ENCODE results near the gene NUDT19.
A peak's percentile ranks its signal among the peaks of the same experiment; 100 is the strongest.
"Not testable (repeated sequence)": the region's sequence is repeated elsewhere in the genome, so short reads cannot be mapped to it uniquely, and the experiment has no call there.

NUDT19 gene

DNA sequence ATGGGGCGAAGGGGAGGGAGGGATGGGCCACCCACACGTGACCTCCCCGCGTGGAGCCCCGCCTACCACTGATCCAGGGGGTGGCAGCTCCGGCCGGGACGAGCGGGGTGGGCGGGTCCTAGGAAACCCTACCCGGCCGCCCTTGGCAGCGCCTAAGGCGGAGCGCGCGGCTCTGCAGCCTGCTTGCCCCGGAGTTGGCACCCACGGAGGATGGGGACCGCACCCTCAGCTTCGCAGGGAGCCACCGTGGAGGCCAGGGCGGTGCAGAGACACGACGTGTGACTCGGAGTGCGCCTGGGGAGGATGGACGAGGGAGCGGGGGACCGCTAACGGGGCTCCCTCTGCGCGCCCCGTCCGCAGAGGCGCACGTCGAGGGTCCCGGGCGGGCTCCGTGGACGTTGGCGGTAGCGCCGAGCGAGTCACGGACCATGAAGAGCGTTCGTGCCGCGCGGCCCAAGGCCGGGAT lies 15.9 kb upstream of the NUDT19 start, which contains the start of gene RGS9BP:
Gene RGS9BP (plus strand): TSS at position 129 of the 466 bp plus-strand sequence. CDS start 416 bp downstream, outside the sequence.
- peak; percentile 55 to 72 for DNase-seq

DNA sequence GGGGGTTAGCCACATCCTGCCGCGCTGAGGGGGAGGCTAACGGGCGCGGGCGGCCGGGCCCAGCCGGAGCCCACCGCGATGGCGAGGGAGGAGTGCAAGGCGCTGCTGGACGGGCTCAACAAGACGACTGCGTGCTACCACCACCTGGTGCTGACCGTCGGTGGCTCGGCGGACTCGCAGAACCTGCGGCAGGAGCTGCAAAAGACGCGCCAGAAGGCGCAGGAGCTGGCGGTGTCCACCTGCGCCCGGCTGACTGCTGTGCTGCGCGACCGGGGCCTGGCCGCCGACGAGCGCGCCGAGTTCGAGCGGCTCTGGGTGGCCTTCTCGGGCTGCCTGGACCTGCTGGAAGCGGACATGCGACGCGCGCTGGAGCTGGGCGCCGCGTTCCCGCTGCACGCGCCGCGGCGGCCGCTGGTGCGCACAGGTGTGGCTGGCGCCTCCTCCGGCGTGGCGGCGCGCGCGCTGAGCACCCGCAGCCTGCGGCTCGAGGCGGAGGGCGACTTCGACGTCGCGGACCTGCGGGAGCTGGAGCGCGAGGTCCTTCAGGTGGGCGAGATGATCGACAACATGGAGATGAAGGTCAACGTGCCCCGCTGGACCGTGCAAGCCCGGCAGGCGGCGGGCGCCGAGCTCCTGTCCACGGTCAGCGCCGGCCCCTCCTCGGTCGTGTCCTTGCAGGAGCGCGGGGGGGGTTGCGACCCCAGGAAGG lies 15.3 kb upstream of the NUDT19 start:
- peak; percentile 47 to 68 for DNase-seq

DNA sequence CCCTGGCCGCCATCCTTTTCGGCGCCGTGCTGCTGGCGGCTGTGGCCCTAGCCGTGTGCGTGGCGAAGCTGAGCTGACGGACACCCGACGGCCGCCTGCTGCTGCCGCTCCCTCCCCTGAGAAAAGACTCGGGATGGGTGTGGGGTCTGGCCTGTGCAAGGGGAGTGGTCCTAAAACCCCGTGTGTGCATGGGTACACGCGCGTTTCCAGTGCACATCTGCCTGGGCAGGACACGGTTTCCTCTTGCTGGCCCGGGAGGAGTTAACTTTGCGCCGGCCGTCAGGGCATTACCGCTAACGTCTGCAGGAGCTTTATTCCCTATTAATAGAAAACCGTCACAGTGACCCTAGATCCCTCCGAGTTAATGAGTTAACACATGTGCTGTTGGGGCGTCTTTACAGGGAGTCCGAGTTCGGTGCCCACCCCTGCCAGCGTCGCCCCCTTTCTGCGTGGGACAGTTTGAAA lies 14.7 kb upstream of the NUDT19 start:
- no peak for DNase-seq

DNA sequence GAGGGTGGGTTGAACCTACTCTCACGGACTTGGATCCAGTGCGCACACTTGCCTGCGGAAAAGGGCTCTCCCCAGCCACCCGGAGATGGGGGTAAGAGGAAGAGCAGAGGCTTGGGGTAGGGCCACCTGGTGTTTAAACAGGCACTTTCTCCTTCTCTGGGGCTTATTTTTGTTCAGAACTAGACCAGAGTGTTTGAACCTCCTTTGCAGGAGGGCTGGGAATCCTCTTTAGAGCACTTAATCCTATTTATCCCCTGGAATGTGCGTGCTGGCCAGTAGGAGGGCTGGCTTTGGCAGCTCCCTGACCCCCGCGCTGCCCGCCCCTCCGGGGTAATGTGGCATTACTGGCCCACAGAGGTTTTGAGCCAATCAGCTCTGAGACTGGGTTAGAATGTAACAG lies 14.0 kb upstream of the NUDT19 start:
- no peak for DNase-seq

DNA sequence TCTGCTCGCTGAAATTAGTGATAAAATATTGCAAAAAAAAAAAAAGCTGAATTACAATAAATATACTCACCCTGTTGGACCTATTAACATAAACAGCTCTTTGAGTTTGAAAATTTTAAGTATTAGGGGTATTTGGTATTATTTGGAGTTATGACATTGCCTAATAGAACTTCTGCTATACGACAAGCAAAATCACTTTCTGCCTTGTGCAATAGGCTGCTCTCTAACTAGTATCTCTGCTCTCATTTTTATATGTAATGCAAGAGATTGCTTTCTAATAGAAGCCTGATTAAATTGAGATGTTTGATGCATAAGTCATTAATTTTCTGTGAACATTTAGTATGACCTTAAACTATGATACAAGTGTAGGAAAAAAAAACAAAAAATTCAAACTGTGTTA lies 10.6 kb upstream of the NUDT19 start:
- no peak for DNase-seq

DNA sequence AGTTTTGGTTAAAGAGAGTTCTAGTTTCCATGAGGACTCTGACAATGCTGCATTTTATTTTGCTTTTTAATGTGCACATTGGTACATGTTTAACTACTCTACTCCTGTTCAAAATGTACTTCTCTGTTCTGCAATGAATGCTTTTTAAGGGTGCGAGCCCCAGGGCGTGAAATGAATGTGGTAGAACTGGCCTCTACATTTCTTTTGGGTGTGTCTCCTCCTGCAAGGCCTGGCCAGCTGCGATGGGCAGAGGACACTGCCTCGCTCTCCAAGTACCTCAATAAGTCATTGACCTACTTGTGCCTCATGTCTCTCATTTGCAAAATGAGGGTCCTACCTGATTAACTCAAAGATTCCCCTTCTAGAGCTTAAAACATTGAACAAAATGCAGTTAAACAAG lies 9.3 kb upstream of the NUDT19 start:
- no peak for DNase-seq

DNA sequence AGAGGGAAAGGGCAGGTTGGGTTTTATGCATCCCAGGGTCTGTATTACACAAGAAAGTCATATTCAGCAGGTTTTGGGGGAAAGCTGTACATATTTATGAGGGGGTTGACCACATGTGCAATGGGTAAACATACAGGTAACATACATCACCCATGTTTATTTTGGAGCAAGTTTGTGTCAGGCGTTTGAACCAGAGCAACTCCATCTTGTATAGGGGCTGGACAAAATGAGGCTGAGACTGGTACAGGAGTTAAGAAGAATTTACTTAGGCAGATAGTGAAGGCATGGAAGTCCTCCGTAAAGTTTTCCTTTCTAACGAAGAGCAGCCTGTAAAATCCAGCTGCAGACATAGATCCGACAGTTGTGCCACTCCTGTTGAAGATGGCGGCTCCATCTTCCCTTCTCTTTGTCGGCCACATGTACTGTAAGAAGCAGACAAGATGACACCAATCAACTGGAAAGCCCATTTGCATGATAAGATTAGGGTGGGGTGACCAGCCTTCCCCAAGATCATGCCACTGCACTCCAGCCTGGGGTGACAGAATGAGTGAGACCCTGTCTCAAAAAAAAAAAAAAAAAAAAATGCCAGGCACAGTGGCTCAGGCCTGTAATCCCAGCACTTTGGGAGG lies 4.7 kb upstream of the NUDT19 start:
- no peak for DNase-seq

DNA sequence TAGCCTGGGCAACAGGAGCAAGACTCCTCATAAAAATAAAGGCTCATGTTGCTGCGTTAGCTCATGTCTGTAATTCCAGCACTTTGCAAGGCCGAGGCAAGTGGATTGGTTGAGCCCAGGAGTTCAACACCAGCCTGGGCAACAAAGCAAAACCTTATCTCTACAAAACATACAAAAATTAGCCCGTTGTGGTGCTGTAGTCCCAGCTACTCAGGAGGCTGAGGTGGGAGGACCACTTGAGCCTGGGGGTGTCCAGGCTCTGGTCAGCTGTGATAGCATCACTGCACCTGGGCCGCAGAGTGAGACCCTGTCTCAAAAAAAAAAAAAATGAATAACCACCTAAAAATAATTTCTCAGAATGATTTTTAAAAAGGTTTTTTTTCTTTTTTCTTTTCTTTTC lies 3.9 kb upstream of the NUDT19 start:
- no peak for DNase-seq

DNA sequence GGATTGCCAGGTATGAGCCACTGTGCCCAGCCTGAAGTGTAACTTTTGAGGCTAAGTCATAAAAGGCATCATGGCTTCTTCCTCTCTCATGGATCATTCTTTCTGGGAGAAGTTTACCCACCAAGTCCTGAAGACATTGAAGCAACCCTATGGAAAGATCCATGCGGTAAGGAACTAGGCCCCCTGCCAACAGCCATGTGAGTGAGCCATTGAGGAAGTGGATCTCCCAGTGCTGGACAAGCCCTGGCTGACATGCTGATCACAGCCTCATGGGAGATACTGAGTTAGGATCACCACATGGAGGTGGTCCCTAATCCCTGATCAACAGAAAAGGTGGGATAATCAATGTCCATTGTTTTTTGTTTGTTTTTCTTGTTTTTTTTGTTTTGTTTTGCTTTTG lies 3.3 kb upstream of the NUDT19 start:
- no peak for DNase-seq

DNA sequence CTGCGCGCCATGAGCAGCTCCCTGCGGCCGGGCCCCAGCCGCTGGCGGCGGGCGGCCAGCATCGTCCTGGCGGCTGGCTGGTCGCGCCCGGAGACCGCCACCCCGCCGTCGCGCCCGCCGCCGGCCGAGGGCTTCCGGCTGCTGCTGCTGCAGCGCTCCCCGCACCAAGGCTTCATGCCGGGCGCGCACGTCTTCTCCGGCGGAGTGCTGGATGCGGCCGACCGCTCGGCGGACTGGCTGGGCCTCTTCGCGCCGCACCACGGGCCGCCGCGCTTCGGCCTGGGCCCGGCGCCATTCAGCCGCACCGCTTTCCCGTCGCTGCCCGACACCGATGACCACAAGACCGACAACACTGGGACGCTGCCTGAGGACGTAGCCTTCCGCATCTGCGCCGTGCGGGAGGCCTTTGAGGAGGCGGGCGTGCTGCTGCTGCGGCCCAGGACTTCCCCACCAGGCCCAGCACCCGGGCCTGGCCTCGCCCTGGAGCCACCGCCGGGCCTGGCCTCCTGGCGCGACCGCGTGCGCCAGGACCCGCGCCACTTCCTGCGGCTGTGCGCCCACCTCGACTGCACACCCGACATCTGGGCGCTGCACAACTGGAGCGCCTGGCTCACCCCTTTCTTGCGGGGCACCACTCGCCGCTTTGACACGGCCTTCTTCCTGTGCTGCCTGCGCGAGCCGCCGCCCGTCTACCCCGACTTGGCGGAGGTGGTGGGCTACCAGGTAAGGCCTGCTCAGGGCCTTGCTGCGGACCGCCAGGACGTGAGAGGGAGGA lies 518 bp downstream of the NUDT19 start:
- peak; percentile 36 to 47 for DNase-seq

DNA sequence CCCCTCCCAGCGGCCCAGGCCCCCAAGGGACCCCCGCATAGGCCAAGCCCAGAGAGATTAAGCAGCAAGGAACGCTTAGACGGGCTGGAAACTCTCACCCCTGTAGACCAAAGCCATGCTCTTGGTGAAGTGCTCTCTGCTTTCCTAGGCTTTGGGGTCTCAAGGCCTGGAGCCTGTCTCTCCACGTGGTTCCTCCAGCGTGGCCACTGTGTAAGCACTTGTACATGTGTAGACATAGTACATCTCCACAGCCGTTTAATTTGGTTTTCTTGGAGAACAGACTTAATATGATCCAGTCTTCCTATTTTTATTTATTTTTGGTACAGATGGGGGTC lies 1.1 kb downstream of the NUDT19 start:
- no peak for DNase-seq

DNA sequence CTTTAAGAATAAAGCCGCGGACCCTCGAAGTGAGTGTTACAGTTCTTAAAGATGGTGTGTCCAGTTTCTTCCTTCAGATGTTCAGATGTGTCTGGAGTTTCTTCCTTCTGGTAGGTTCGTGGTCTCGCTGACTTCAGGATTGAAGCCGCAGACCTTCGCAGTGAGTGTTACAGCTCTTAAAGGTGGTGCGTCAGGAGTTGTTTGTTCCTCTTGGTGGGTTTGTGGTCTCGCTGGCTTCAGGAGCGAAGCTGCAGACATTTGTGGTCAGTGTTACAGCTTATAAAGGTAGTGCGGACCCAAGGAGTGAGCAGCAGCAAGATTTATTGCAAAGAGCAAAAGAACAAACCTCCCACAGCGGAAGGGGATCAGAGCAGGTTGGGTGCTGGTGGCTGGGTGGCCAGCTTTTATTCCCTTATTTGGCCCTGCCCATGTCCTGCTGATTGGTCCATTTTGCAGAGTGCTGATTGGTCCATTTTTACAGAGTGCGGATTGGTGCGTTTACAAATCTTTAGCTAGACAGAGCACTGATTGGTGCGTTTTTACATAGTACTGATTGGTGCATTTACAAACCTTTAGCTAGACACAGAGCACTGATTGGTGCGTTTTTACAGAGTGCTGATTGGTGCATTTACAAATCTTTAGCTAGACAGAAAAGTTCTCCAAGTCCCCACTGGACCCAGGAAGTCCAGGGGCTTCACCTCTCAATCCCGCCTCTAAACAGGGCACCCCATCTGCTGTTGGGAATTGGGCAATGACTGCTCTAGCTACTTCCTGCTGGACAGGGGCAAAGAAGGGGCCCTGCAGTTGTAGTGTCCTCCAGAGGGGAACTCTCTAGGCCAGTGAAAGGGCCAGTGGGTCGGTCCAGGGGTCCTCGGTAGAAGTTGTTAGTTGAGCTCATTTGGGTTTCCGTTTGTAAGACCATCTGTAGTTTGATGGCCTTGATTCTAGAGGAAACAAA lies 1.8 kb downstream of the NUDT19 start:
- not testable (repeated sequence) for DNase-seq

DNA sequence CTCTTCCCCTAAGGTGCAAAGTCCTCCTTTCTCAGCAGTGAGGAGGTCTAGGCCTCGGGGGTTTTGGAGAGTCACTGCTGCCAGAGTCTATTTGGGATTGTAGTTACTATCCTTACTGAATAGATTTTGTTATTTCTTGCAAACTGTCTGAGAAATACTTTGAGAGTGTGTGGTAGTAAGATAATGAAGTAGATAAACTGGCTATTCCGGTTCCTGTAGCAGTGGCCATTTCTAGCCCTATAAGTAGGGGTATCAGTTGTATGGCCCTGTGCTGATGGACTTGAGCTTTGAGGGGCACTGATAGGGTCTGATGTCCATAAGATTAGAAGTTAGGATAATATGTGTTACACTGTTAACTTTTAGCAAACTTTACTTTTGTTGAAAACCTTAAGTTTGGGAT lies 2.7 kb downstream of the NUDT19 start:
- DNase-seq, result not testable (repeated sequence)

DNA sequence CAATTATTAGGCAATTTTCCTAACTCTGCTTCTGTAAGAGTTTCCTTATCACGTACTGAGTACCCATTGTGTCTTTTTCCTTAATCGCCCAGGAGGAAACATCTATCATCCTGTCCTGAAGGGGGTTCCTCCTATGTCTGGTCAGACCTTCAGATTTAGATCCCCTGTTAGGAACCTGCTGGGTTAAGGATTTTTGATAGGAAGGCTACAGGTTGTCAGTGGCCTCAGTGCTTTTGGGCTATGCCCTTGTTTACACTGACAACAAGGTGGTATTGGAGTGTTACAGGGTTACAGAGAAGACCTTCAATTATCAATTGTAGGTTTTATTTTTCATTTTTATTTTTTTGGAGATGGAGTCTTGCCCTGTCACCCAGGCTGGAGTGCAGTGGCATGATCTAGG lies 3.2 kb downstream of the NUDT19 start:
- DNase-seq, result not testable (repeated sequence)

DNA sequence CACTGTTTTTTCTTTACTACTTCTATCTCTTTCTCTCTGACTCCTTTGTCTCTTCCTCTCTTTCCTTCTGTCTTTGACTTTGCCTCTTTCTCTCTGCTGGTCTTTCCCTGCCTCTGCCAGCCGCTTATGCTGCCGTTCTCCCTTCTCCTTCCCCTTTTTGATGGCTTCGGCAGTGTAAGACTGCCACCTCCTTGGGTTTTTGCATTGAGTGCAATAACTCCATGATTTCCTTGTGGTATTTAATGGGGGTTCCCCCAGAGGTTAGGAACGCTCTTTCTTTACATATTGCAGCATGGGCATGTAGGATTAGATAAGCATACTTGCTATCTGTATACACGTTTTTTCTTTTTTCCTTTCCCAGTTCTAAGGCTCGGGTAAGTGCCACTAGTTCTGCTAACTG lies 3.9 kb downstream of the NUDT19 start:
- not testable (repeated sequence) for DNase-seq

DNA sequence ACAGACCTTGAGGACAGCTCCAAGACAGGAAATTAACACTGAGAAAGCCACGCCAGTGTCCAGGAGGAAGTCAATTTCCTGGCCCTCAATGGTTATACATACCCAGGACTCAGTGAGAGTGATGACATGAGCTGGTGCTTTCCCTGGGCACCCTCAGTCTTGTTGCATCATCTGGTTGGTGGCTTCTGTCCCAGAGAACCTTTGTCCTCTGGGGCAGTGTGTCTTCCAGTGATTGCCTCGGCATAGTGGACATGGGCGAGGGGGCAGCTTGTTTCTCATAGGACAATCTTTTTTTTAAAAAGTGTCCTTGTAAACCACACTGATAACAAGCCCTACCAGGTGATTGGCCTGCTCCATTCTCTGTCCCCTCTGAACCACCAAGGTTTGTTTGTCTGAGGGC lies 5.2 kb downstream of the NUDT19 start:
- not testable (repeated sequence) for DNase-seq

DNA sequence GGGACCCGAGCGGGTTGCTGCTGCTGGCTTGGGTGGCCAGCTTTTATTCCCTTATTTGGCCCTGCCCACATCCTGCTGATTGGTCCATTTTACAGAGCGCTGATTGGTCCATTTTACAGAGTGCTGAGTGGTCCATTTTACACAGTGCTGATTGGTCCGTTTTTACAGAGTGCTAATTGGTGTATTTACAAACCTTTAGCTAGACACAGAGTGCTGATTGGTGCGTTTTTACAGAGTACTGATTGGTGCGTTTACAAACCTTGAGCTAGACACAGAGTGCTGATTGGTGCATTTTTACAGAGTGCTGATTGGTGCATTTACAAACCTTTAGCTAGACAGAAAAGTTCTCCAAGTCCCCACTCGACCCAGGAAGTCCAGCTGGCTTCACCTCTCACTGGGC lies 8.5 kb downstream of the NUDT19 start:
- not testable (repeated sequence) for DNase-seq

DNA sequence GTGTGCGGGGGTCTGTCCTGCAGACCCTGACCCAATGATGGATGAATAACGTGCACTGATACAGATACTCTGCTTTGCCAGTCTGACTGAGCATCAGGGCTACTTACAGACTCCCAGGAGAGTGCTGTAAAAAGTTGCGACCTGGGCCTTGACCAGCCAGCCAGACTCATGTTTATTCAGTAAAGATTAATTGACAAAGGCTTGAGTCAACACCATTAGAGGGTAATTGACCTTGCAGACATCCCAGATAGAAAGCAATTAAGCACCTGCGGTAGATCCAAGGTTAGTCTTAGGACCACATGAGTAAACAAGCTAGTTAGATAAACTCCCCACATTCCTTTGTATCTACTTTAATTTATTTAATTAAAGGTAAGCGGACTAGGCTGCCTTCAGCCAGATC lies 10.4 kb downstream of the NUDT19 start:
- no peak for DNase-seq

DNA sequence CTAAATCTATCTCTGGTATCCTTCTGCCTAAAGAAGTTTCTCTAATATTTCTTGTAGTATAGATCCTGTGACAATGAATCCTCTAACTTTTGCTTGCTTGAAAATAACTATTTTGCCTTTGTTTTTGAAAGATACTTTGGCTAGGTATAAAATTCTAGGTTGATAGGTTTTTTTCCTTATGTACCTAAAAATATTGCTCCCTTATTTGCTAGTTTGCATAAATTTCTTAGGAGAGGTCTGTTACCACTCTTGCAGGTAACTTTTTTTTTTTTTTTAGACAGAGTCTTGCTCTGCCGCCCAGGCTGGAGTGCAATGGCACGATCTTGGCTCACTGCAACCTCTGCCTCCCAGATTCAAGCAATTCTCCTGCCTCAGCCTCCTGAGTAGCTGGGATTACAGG lies 12.4 kb downstream of the NUDT19 start:
- DNase-seq, result not testable (repeated sequence)

DNA sequence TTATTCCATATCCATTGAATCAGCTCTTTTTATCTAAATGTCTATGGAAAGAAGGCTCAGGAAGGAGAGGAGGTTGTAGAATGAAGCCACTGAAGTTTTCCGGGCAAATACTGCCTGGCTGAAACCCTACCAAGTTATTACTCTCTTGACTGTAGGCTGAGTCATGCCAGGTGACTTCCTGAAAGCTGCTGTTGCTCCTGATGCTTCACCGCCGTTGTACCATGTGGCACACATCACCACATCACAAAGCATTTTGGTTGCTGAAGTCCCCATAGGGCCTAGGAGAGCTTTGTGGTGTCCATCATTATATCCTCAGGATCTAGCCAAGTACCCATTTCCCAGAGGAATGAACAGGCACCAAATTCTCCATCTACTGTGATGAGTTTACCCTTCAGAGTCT lies 16.8 kb downstream of the NUDT19 start:
- DNase-seq, result no peak

DNA sequence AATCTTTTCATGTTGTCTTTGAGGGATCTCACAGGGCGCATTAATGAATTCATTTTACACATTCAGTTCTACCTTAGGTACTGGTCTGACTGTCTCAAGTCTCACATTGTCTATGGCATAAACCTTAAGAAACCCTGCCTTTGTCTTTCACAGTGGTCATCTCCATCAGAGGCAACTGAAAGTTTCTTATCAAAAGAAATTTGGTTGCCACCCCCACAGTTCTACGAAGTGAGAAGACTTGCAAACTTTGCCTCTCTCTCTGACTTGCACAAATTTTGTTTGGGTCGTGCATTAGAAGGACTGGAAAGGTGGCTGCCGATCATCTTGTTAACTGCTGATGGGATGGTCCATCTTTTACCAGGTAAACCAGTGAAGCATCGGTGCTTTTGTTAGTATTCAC lies 17.4 kb downstream of the NUDT19 start:
- DNase-seq, result no peak

DNA sequence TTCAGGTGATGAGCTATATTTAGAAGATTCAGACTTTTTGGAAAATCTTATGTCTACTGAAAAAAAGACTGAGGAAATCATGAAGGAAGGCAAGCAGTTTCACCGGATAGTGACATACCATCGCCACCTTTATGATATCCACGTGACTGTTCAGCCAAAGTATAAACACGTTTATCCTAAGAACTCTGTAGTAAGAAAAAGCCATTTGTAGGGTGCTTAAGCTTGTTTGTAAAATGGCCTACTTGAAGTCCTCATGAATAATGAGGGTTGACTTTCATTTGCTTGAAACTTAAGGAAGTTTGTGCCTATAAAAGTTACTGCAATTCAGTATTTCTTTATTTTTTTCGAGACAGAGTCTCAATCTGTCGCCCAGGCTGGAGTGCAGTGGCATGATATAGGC lies 20.1 kb downstream of the NUDT19 start:
- DNase-seq, result no peak

DNA sequence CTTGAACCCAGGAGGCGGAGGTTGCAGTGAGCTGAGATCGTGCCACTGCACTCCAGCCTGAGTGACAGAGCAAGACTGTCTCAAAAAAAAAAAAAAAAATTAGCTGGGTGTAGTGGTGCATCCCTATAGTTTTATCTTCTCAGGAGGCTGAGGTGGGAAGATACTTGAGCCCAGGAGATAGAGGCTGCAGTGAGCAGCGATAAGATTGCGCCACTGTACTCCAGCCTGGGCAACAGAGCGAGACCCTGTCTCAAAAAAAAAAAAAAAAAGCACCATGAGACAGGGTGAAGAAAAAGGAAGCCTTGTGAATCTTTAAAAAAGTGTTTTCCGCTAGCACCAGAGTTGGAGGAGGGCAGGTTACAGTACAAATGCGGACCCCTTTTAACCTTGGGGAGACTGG lies 24.6 kb downstream of the NUDT19 start:
- not testable (repeated sequence) for DNase-seq

Measured in NCI-H1930 (cell line).